ENCODE data around the gene VCL. TPM values are rescaled to one million over a fixed set of nuclear protein-coding genes. Genes with fewer than 3 reads are reported as not detected.

Gene VCL
- total RNA-seq, 2 donors from 2014 or later, result 173 to 216 TPM

DNA sequence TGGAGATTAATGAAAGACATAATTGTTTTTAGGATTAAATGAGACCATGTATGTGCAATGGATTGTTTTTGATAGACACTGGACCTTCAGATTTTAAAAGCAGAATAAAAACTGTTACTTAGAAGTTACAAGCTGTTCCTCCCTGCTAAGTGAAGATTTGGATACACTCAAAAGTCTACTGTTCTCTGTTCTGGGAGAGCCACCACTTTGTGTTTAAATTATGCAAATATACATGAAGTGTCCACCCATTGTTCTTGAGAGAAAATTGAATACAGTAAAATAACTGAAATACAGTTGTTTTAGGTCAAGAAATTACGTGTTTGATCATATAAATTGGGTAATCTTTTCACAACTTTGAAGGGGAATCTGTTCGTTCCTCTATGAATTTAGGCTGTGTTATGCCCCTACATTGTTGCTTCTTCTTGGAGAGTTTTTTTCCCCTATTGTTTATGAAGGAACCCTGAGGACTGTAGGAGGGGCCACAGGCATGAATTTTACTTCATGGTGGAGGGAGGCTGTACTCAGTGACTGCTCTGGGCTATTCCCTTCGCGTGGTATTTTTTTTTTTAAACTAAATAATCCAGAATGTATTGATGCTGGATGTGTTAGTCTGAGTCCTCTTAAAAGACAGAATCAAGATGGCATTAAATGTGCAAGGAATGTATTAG is 18.6 kb upstream of the VCL start:
- no peaks in the 10 kb centered on the region for H3K9me3 ChIP-seq
- H3K27ac ChIP-seq, result no peak overlapping the region
- no peak overlapping the region for H3K4me3 ChIP-seq
- TF ChIP-seq, protein P1, sequence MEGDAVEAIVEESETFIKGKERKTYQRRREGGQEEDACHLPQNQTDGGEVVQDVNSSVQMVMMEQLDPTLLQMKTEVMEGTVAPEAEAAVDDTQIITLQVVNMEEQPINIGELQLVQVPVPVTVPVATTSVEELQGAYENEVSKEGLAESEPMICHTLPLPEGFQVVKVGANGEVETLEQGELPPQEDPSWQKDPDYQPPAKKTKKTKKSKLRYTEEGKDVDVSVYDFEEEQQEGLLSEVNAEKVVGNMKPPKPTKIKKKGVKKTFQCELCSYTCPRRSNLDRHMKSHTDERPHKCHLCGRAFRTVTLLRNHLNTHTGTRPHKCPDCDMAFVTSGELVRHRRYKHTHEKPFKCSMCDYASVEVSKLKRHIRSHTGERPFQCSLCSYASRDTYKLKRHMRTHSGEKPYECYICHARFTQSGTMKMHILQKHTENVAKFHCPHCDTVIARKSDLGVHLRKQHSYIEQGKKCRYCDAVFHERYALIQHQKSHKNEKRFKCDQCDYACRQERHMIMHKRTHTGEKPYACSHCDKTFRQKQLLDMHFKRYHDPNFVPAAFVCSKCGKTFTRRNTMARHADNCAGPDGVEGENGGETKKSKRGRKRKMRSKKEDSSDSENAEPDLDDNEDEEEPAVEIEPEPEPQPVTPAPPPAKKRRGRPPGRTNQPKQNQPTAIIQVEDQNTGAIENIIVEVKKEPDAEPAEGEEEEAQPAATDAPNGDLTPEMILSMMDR (IDR thresholded peaks at IDR 0.05), result no peak
- no peaks in the 10 kb centered on the region for H3K27me3 ChIP-seq
- no peak for DNase-seq (ENCODE audit: low spot score)
- H3K36me3 ChIP-seq, result no peaks in the 10 kb centered on the region
- H3K4me1 ChIP-seq, result no peaks in the 10 kb centered on the region

DNA sequence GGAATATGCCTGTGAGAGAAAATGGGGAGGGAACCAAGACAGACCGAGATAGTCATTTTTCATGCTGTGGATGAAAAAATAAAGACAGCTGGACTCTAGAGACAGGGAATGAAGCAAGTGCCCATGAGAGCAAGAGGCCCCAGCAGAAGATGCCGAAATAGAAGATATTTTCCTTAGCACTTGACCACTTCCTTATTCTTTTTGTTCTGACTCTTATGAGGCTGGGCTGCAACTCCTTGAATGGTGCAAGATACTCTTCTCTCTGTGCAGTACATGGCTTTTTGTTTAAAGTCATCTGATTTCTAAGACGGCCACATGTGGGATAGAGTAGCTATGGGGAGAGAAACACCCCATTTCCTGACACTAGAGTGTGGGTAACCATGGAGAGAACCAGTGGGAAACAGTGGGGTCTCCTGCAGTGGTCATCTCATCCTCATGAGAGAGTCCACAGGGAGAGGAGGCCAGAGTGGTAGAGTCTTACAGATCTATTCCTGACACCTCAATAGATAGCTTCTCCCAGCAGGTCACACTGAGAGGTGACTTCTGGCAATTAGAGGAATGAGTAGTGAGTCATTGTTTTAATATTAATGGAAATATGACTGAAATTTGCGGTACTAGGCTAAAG is 18.0 kb upstream of the VCL start:
- peak; percentile 16 for DNase-seq (ENCODE audit: low spot score)
- Histone ChIP-seq H3K4me1 (no peaks in the 10 kb centered on the region), H3K9me3 (no peaks in the 10 kb centered on the region), H3K36me3 (no peaks in the 10 kb centered on the region), H3K27me3 (no peaks in the 10 kb centered on the region), H3K4me3 (no peak overlapping the region), H3K27ac (no peak overlapping the region)
- TF ChIP-seq, protein P1 (IDR thresholded peaks at IDR 0.05), result no peak

DNA sequence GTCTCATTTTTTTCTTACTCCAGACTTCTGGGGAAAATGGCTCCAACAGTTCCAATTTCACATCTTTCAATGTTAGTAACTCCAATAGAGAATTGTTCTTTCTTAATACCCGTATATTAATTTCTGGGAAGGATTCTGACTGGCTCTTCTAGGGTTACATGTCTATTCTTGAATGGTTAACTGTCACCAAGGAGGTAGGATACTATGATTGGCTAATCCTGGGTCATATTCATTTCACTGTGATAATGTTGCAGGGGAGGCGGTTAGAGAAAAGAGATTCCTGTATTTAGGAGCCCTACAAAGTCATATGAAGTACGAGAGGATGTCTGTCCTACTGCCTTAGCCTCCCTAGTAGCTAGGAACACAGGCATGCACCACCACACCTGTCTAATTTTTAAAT is 16.1 kb upstream of the VCL start:
- Histone ChIP-seq H3K4me1 (no peaks in the 10 kb centered on the region), H3K27me3 (no peaks in the 10 kb centered on the region), H3K36me3 (no peaks in the 10 kb centered on the region), H3K4me3 (no peak overlapping the region), H3K27ac (no peak overlapping the region), H3K9me3 (no peaks in the 10 kb centered on the region)
- TF ChIP-seq, protein P1 (IDR thresholded peaks at IDR 0.05), result no peak
- DNase-seq (ENCODE audit: low spot score), result peak; percentile 1

DNA sequence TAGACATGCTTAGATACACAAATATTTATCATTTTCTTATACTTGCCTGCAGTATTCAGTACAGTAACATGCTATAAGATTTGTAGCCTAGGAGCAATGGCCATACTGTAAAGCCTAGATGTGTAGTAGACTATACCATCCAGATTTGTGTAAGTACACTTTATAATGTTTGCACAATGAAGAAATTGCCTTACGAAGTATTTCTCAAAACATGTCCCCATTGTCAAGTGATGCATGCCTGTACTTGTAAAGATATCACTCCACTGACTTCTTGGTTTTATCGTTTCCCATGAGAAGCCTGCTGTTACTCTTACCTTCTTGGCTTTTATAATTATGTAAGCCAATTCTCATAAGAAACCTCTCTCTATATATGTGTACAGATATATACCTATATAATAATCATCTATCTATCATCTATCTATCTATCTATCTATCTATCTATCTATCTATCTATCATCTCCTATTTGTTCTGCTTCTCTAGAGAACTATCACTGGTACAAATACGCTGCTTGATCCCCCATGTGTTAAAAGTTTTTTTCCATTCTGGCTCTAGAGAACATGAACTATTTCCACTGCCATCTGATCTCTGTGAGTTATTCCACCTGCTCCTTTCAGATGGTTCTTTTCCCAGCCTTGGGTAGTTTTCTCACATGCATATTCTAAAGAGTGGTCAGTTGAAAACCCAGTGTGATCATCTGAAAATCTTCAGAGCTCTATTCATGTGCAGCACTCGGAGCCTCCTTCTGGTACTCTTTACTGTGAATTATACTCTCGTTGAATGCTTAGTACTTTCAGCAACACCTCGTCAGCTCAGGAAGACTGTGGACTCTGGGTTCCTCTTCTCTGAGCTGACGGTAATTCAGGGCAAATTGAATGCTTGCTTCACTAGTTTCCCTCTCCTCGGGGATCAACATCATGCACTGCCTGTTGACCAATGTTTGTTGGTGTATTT is 14.5 kb upstream of the VCL start:
- H3K9me3 ChIP-seq, result no peaks in the 10 kb centered on the region
- no peak overlapping the region for H3K27ac ChIP-seq

DNA sequence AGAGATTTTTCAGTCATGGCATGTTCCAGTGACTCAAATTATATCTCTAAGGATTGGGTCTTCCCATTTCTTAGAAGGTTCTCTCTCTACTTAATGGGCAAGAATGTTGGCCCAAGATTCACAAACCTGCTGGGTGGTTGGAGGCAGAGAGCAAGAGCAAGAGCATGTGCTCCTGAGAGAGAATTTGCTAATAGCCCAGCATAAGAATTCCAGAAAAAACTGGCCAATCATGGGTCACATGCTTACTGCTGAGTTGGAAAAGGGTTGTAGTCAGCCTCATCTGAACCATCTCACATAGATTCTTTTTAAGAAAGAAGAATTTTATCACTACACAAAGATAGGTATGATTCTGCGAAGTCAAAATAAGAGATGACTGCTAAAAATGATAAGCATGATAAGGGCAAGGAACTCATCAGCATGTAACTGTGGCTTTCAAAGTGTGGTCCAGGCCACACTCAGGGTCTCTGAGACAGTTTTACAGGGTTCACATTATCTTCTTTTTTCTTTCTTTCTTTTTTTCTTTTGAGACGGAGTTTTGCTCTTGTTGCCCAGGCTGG is 8.2 kb upstream of the VCL start:
- no peaks in the 10 kb centered on the region for H3K27me3 ChIP-seq
- H3K4me1 ChIP-seq, result no peaks in the 10 kb centered on the region
- H3K27ac ChIP-seq, result no peak overlapping the region
- H3K36me3 ChIP-seq, result no peaks in the 10 kb centered on the region
- TF ChIP-seq, protein P1 (IDR thresholded peaks at IDR 0.05), result no peak
- H3K4me3 ChIP-seq, result no peak overlapping the region
- no peak for DNase-seq (ENCODE audit: low spot score)
- no peaks in the 10 kb centered on the region for H3K9me3 ChIP-seq

More for the DNA sequence above, 14.5 kb upstream of the VCL start:
- DNase-seq (ENCODE audit: low spot score), result no peak
- no peak overlapping the region for H3K4me3 ChIP-seq
- no peaks in the 10 kb centered on the region for H3K36me3 ChIP-seq
- no peaks in the 10 kb centered on the region for H3K4me1 ChIP-seq
- TF ChIP-seq, protein P1 (IDR thresholded peaks at IDR 0.05), result no peak
- no peaks in the 10 kb centered on the region for H3K27me3 ChIP-seq

All from right atrium auricular region (tissue), 2 donors.